Stimulated activated CD4-positive, alpha-beta T cell treated with anti-CD3 and anti-CD28 coated beads, Interleukin-1b, Interleukin-23, amount 100 ng/mL, for 24 hours (primary cell): ENCODE measurements around the gene PAOX.
"Not testable (repeated sequence)": the region's sequence is repeated elsewhere in the genome, so short reads cannot be mapped to it uniquely, and the experiment has no call there.

ENCODE experiments used
- DNase-seq, 4 experiments: peaks; one replicate each; pipeline ENCODE4 v3.0.0-alpha.2; 2020; ENCODE audit warnings: low read depth in 4 of 4, low spot score in 1 of 4

Gene PAOX

GRCh38 chr10:133403359-133403758 lies 24.3 kb downstream of the PAOX start:
- DNase-seq, result no peak

GRCh38 chr10:133403784-133404183 lies 24.7 kb downstream of the PAOX start:
- DNase-seq, result no peak

- DNase-seq, result no peak
Observed at GRCh38 chr10:133405272-133405671, 26.2 kb downstream of the PAOX start.

GRCh38 chr10:133405844-133406527 lies 26.9 kb downstream of the PAOX start:
- DNase-seq, result no peak

- no peak for DNase-seq
Observed at GRCh38 chr10:133411523-133412380, 32.7 kb downstream of the PAOX start.

GRCh38 chr10:133412381-133412711 lies 33.3 kb downstream of the PAOX start:
- DNase-seq, result no peak

- DNase-seq, result not testable (repeated sequence)
Observed at GRCh38 chr10:133414401-133414800, 35.3 kb downstream of the PAOX start.

- DNase-seq, result no peak
Observed at GRCh38 chr10:133415752-133416151, 36.7 kb downstream of the PAOX start.

- DNase-seq, result no peak
Observed at GRCh38 chr10:133418289-133418993, 39.4 kb downstream of the PAOX start.

GRCh38 chr10:133419211-133419950 lies 40.3 kb downstream of the PAOX start:
- no peak for DNase-seq

GRCh38 chr10:133420028-133420427 lies 41.0 kb downstream of the PAOX start:
- DNase-seq, result no peak

GRCh38 chr10:133420579-133420978 lies 41.5 kb downstream of the PAOX start:
- DNase-seq, result no peak

- DNase-seq, result no peak
Observed at GRCh38 chr10:133421336-133422222, 42.5 kb downstream of the PAOX start.

- DNase-seq, result no peak
Observed at GRCh38 chr10:133422223-133422806, 43.3 kb downstream of the PAOX start.

GRCh38 chr10:133422807-133423771 lies 44.0 kb downstream of the PAOX start:
- DNase-seq, result no peak

- DNase-seq, result not testable (repeated sequence)
Observed at GRCh38 chr10:133424102-133424501, 45.0 kb downstream of the PAOX start.

- not testable (repeated sequence) for DNase-seq
Observed at GRCh38 chr10:133424601-133425000, 45.5 kb downstream of the PAOX start, which contains the start of gene SPRN. TSS of gene SPRN (minus strand) at chr10:133424625. CDS start at chr10:133423681, 944 bp downstream.

- DNase-seq, result not testable (repeated sequence)
Observed at GRCh38 chr10:133429571-133429970, 50.5 kb downstream of the PAOX start.
